OCI-M1 (cell line): ENCODE measurements around the gene MYO3B.
A peak's percentile ranks its signal among the peaks of the same experiment; 100 is the strongest.
"Not testable (repeated sequence)": the region's sequence is repeated elsewhere in the genome, so short reads cannot be mapped to it uniquely, and the experiment has no call there.

Experiments used
- DNase-seq: peaks from one replicate; lab custom pipeline; 2025; lab: John Stamatoyannopoulos, UW

MYO3B gene

GRCh38 chr2:170339750-170340692 lies 162.1 kb downstream of the MYO3B start:
- peak; percentile 52 for DNase-seq

GRCh38 chr2:170340693-170341068 lies 162.7 kb downstream of the MYO3B start:
- DNase-seq, result no peak

- no peak for DNase-seq
Observed at GRCh38 chr2:170341684-170342623, 164.0 kb downstream of the MYO3B start.

GRCh38 chr2:170344663-170345346 lies 166.9 kb downstream of the MYO3B start:
- DNase-seq, result no peak

- DNase-seq, result no peak
Observed at GRCh38 chr2:170345607-170346006, 167.7 kb downstream of the MYO3B start.

GRCh38 chr2:170349269-170349668 lies 171.3 kb downstream of the MYO3B start:
- DNase-seq, result not testable (repeated sequence)

GRCh38 chr2:170350929-170351826 lies 173.2 kb downstream of the MYO3B start:
- DNase-seq, result no peak

- no peak for DNase-seq
Observed at GRCh38 chr2:170353723-170354122, 175.8 kb downstream of the MYO3B start.

GRCh38 chr2:170354388-170354787 lies 176.4 kb downstream of the MYO3B start:
- DNase-seq, result no peak

GRCh38 chr2:170354855-170355780 lies 177.2 kb downstream of the MYO3B start:
- DNase-seq, result no peak

GRCh38 chr2:170359466-170359865 lies 181.5 kb downstream of the MYO3B start:
- DNase-seq, result no peak

GRCh38 chr2:170360546-170361089 lies 182.7 kb downstream of the MYO3B start:
- no peak for DNase-seq

GRCh38 chr2:170361090-170361936 lies 183.4 kb downstream of the MYO3B start:
- DNase-seq, result peak; percentile 75

- DNase-seq, result no peak
Observed at GRCh38 chr2:170362313-170362870, 184.4 kb downstream of the MYO3B start.

GRCh38 chr2:170362871-170363631 lies 185.1 kb downstream of the MYO3B start:
- DNase-seq, result peak; percentile 78

GRCh38 chr2:170365003-170365402 lies 187.1 kb downstream of the MYO3B start:
- no peak for DNase-seq

GRCh38 chr2:170365686-170366085 lies 187.7 kb downstream of the MYO3B start:
- no peak for DNase-seq

- peak; percentile 33 for DNase-seq
Observed at GRCh38 chr2:170368370-170368769, 190.4 kb downstream of the MYO3B start.
